ENCODE measurements around the gene CDC25C.

The CDC25C gene

GRCh38 chr5:138369261-138369660, 37.7 kb upstream of the CDC25C start:
- Histone ChIP-seq H3K27ac (ENCODE audit: low read length) (no peak overlapping the region), H3K9me3 (replicated peaks; ENCODE audit: insufficient read depth, low read length) (no peaks in the 10 kb centered on the region), H3K79me2 (ENCODE audit: low read length) (peaks cover 89% of the 10 kb centered on the region), H3K4me1 (ENCODE audit: low read length) (no peaks in the 10 kb centered on the region), H3K36me3 (replicated peaks; ENCODE audit: insufficient read depth, low read length) (no peaks in the 10 kb centered on the region), H3K27me3 (replicated peaks; ENCODE audit: insufficient read depth, low read length) (no peaks in the 10 kb centered on the region), H4K20me1 (ENCODE audit: insufficient read depth, low read length) (peaks cover 22% of the 10 kb centered on the region; the same call in 1 of the 2 replicates), H3F3A (ENCODE audit: insufficient read depth, low read length) (0 out of 2 replicates have a peak, but pooled peaks cover 3% of the 10 kb centered on the region), H3K9ac (ENCODE audit: low read length) (no peak overlapping the region), H3K4me2 (ENCODE audit: low read depth, low read length) (no peak overlapping the region), H3K4me3 (ENCODE audit: low read length) (no peak overlapping the region), H3K9me2 (replicated peaks; ENCODE audit: insufficient read depth, low read length) (no peaks in the 10 kb centered on the region), H2AFZ (ENCODE audit: low read length) (no peak overlapping the region)
- DNase-seq, result no peak
- TF ChIP-seq CTCF (IDR thresholded peaks at IDR 0.05; ENCODE audit: low read length) (no peak), EZH2phosphoT487 (IDR thresholded peaks at IDR 0.05; ENCODE audit: low read length) (no peak), EZH2 (optimal IDR thresholded peaks at IDR 0.05; ENCODE audit: low read depth, low read length) (no peak)

- H3K27ac ChIP-seq (ENCODE audit: low read length), result no peak overlapping the region
- H3F3A ChIP-seq (ENCODE audit: insufficient read depth, low read length), result 0 out of 2 replicates have a peak, but pooled peaks cover 3% of the 10 kb centered on the region
- no peak overlapping the region for H2AFZ ChIP-seq (ENCODE audit: low read length)
- H3K36me3 ChIP-seq (replicated peaks; ENCODE audit: insufficient read depth, low read length), result no peaks in the 10 kb centered on the region
- H3K4me1 ChIP-seq (ENCODE audit: low read length), result no peaks in the 10 kb centered on the region
- H3K9me3 ChIP-seq (replicated peaks; ENCODE audit: insufficient read depth, low read length), result no peaks in the 10 kb centered on the region
- H3K9ac ChIP-seq (ENCODE audit: low read length), result no peak overlapping the region
- TF ChIP-seq EZH2 (optimal IDR thresholded peaks at IDR 0.05; ENCODE audit: low read depth, low read length) (no peak), EZH2phosphoT487 (IDR thresholded peaks at IDR 0.05; ENCODE audit: low read length) (no peak), CTCF (IDR thresholded peaks at IDR 0.05; ENCODE audit: low read length) (no peak)
- H3K79me2 ChIP-seq (ENCODE audit: low read length), result peaks cover 95% of the 10 kb centered on the region
- no peaks in the 10 kb centered on the region for H3K27me3 ChIP-seq (replicated peaks; ENCODE audit: insufficient read depth, low read length)
- H3K4me3 ChIP-seq (ENCODE audit: low read length), result no peak overlapping the region
- no peak overlapping the region for H3K4me2 ChIP-seq (ENCODE audit: low read depth, low read length)
- H3K9me2 ChIP-seq (replicated peaks; ENCODE audit: insufficient read depth, low read length), result no peaks in the 10 kb centered on the region
- no peak for DNase-seq
- peaks cover 22% of the 10 kb centered on the region; the same call in 1 of the 2 replicates for H4K20me1 ChIP-seq (ENCODE audit: insufficient read depth, low read length)
Observed at GRCh38 chr5:138366632-138367382, 35.2 kb upstream of the CDC25C start.

DNA sequence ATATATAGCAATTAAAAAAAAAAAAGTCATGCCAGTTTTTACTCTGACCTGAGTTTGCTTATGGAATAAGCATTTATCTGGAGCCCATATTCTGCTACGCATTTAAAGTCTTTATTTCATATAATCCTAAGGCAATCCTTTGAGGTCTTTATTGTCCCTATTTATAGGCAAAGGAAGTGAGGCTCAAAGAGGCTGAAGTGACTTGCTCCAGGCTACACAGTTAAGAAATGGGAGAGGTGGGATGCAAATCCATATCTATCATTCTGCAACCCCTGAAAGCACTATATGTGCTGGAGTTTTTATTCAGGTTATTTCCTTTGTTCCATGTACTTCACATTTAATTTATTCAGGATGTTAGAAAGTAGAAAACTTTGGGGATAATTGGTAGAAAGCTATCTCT, 33.0 kb upstream of the CDC25C start:
- H3K27ac ChIP-seq (ENCODE audit: low read length), result no peak overlapping the region

More for the DNA sequence above, 33.0 kb upstream of the CDC25C start:
- no peaks in the 10 kb centered on the region for H3K27me3 ChIP-seq (replicated peaks; ENCODE audit: insufficient read depth, low read length)
- no peaks in the 10 kb centered on the region for H3K9me2 ChIP-seq (replicated peaks; ENCODE audit: insufficient read depth, low read length)
- 0 out of 2 replicates have a peak, but pooled peaks cover 3% of the 10 kb centered on the region for H3F3A ChIP-seq (ENCODE audit: insufficient read depth, low read length)
- H3K4me2 ChIP-seq (ENCODE audit: low read depth, low read length), result no peak overlapping the region
- H2AFZ ChIP-seq (ENCODE audit: low read length), result no peak overlapping the region
- no peaks in the 10 kb centered on the region for H3K4me1 ChIP-seq (ENCODE audit: low read length)
- no peak for DNase-seq
- no peak for TF ChIP-seq EZH2phosphoT487 (IDR thresholded peaks at IDR 0.05; ENCODE audit: low read length)
- no peak for TF ChIP-seq CTCF (IDR thresholded peaks at IDR 0.05; ENCODE audit: low read length)
- TF ChIP-seq EZH2 (optimal IDR thresholded peaks at IDR 0.05; ENCODE audit: low read depth, low read length), result no peak
- H3K79me2 ChIP-seq (ENCODE audit: low read length), result peaks cover 96% of the 10 kb centered on the region
- peaks cover 30% of the 10 kb centered on the region for H4K20me1 ChIP-seq (ENCODE audit: insufficient read depth, low read length)
- no peaks in the 10 kb centered on the region for H3K9me3 ChIP-seq (replicated peaks; ENCODE audit: insufficient read depth, low read length)
- H3K36me3 ChIP-seq (replicated peaks; ENCODE audit: insufficient read depth, low read length), result no peaks in the 10 kb centered on the region
- H3K4me3 ChIP-seq (ENCODE audit: low read length), result no peak overlapping the region
- no peak overlapping the region for H3K9ac ChIP-seq (ENCODE audit: low read length)
